Right atrium auricular region (tissue), 2 donors: ENCODE data around the gene CLDN22. TPM values are rescaled to one million over a fixed set of nuclear protein-coding genes. Genes with fewer than 3 reads are reported as not detected.
"Not testable (repeated sequence)": the region's sequence is repeated elsewhere in the genome, so short reads cannot be mapped to it uniquely, and the experiment has no call there.

ENCODE experiments used
- DNase-seq: peaks from one replicate; pipeline ENCODE4 v3.0.0-alpha.2; 2019; ENCODE audit warnings: low spot score
- H3K27ac ChIP-seq, 2 donors: fragments of 200-600 bp; sonication (generic); 1 replicate in 1 of 2; 2 replicates in 1 of 2; pipeline ENCODE4 v1.5.1; 2016 to 2019
- H3K27me3 ChIP-seq, 2 donors: fragments of 200-600 bp; sonication (generic); one replicate each; pipeline versions ENCODE4 v1.5.1 to v1.6.0; 2017 to 2019
- H3K36me3 ChIP-seq: fragments of 200-600 bp; sonication (generic); one replicate; pipeline ENCODE4 v1.5.1; 2016
- H3K4me1 ChIP-seq, 2 donors: fragments of 200-600 bp; sonication (generic); one replicate each; pipeline versions ENCODE4 v1.5.1 to v1.6.0; 2017 to 2019
- H3K4me3 ChIP-seq, 2 donors: fragments of 200-600 bp; sonication (generic); 1 replicate in 1 of 2; 2 replicates in 1 of 2; pipeline ENCODE4 v1.5.1; 2017 to 2019; ENCODE audit warnings: mild to moderate bottlenecking in 1 of 2, moderate library complexity in 1 of 2
- H3K9me3 ChIP-seq, 2 donors: fragments of 200-600 bp; sonication (generic); one replicate each; pipeline ENCODE4 v1.5.1; 2019
- CTCF ChIP-seq, 2 donors: fragments of 200-600 bp; sonication (generic); IDR thresholded peaks; one replicate each; pipeline ENCODE4 v1.5.1; 2019; ENCODE audit warnings: antibody characterized with exemption in 2 of 2
- total RNA-seq, 2 donors: library from RNA; depleted of rRNA; stranded (reverse); fragments of >200 nt; gene quantifications; one replicate each; pipeline ENCODE4 v1.1.0, GENCODE V29; 2016

The CLDN22 gene
- total RNA-seq, 2 donors from 2014 or later, result not detected

GRCh38 chr4:183329954-183330742 lies 10.1 kb upstream of the CLDN22 start:
- DNase-seq, result peak; percentile 13
- H3K9me3 ChIP-seq, result no peaks in the 10 kb centered on the region
- no peak overlapping the region for H3K4me3 ChIP-seq
- no peak for TF ChIP-seq CTCF (IDR thresholded peaks at IDR 0.05)
- no peaks in the 10 kb centered on the region for H3K4me1 ChIP-seq
- no peaks in the 10 kb centered on the region for H3K27me3 ChIP-seq
- no peak overlapping the region for H3K27ac ChIP-seq
- H3K36me3 ChIP-seq, result no peaks in the 10 kb centered on the region

DNA sequence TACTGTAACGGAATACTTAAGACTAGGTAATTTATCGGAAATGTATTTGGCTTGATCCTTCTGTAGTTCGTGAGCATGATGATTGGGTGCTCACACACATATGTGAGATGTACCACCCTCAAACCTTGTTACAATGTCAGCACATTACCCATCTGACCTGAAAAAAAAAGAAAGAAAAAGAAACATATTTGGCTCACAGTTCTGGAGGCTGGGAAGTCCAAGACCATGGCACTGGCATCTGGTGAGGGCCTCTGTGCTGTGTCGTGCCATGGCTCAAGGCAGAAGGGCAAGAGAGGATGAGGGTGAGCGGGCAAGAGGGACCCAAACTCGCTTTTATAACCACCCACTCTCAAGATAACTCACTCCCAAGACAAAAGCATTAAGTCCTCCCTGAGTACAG lies 9.2 kb upstream of the CLDN22 start:
- no peaks in the 10 kb centered on the region for H3K36me3 ChIP-seq
- no peaks in the 10 kb centered on the region for H3K27me3 ChIP-seq
- no peak overlapping the region for H3K4me3 ChIP-seq
- no peak for TF ChIP-seq CTCF (IDR thresholded peaks at IDR 0.05)
- no peak for DNase-seq
- H3K27ac ChIP-seq, result no peak overlapping the region
- H3K9me3 ChIP-seq, result no peaks in the 10 kb centered on the region
- no peaks in the 10 kb centered on the region for H3K4me1 ChIP-seq

DNA sequence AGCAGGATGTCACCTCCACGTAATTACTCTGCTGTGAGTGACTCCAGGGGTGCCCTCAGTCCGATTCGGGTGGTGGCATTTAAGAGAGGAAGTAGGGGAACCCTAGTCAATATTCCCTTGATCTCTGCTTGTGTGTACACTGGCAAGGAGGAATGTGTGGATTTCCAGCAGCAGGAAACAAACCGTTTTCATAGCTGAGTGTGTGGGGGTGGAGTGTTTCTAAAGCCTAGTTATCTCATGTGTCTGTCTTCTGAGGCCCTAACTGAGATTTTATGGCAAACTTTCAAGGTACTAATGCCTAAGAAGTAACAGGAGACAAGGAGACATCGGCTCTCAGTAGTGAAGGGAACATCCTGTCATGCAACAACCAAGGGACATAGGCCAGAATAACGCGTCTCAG lies 8.8 kb upstream of the CLDN22 start:
- TF ChIP-seq CTCF (IDR thresholded peaks at IDR 0.05), result no peak
- Histone ChIP-seq H3K36me3 (no peaks in the 10 kb centered on the region), H3K27me3 (no peaks in the 10 kb centered on the region), H3K4me1 (no peaks in the 10 kb centered on the region), H3K27ac (no peak overlapping the region), H3K4me3 (no peak overlapping the region), H3K9me3 (no peaks in the 10 kb centered on the region)
- DNase-seq, result no peak

DNA sequence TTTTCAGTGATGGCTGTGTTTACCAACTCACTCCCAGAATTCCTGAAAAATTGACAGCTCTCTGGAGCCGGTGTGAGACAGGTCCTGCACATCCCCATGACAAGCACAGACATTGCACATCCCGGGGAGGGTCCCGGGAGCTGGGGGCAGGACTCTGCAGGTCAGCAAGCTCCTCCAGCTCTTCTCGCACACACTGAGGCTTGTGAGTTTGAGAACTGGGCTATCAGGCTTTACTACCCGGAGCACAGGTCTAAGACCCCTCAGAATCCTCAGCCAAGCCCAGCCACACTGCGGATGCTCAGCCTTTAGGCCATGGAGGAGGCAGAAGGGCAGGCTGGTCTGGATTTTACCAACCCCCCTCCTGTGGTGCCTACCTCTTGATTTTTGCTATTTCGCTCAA lies 7.8 kb upstream of the CLDN22 start:
- no peaks in the 10 kb centered on the region for H3K9me3 ChIP-seq
- H3K4me1 ChIP-seq, result no peaks in the 10 kb centered on the region
- H3K4me3 ChIP-seq, result no peak overlapping the region
- no peak for TF ChIP-seq CTCF (IDR thresholded peaks at IDR 0.05)
- no peaks in the 10 kb centered on the region for H3K27me3 ChIP-seq
- H3K36me3 ChIP-seq, result no peaks in the 10 kb centered on the region
- DNase-seq, result no peak
- H3K27ac ChIP-seq, result no peak overlapping the region

- Histone ChIP-seq H3K4me3 (no peak overlapping the region), H3K27me3 (no peaks in the 10 kb centered on the region), H3K9me3 (no peaks in the 10 kb centered on the region), H3K36me3 (no peaks in the 10 kb centered on the region), H3K4me1 (no peaks in the 10 kb centered on the region), H3K27ac (no peak overlapping the region)
- TF ChIP-seq CTCF (IDR thresholded peaks at IDR 0.05), result no peak
- no peak for DNase-seq
Observed at GRCh38 chr4:183326853-183327252, 6.8 kb upstream of the CLDN22 start.

DNA sequence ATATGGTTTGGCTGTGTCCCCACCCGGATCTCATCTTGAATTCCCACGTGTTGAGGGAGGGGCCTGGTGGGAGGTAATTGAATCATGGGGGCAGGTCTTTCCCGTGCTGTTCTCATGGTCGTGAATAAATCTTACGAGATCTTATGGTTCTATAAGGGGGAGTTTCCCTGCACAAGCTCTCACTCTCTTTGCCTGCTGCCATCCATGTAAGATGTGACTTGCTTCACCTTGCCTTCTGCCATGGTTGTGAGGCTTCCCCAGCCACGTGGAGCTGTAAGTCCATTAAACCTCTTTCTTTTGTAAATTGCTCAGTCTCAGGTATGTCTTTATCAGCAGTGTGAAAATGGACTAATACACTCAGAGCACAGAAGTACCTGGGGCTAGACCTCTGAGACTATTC lies 6.3 kb upstream of the CLDN22 start:
- not testable (repeated sequence) for H3K27ac ChIP-seq, H3K4me3 ChIP-seq
- DNase-seq, result peak; percentile 7

More for the DNA sequence above, 6.3 kb upstream of the CLDN22 start:
- not testable (repeated sequence) for H3K27me3 ChIP-seq, H3K9me3 ChIP-seq, H3K36me3 ChIP-seq, H3K4me1 ChIP-seq
